SK-N-SH (cell line): ENCODE results near the gene ANKRD10. TPM values are rescaled to one million over a fixed set of nuclear protein-coding genes. Genes with fewer than 3 reads are reported as not detected.
"Not testable (repeated sequence)": the region's sequence is repeated elsewhere in the genome, so short reads cannot be mapped to it uniquely, and the experiment has no call there.

ENCODE experiments used
- CTCF ChIA-PET: fragments of 300-600, 350-600 bp; formaldehyde crosslinking; extraction: SDS; loops from one replicate; lab custom pipeline; 2021; lab: Yijun Ruan, JAX
- POLR2A ChIA-PET: fragments of 350-600 bp; sonication (Branson Sonifier 250); formaldehyde crosslinking; extraction: SDS; loops from one replicate; lab custom pipeline; 2020; ENCODE audit warnings: antibody characterized with exemption, inconsistent platforms; lab: Yijun Ruan, JAX
- DNase-seq: peaks from one replicate; pipeline ENCODE4 v3.0.0; 2012
- H2AFZ ChIP-seq: fragments of 200-600 bp; sonication (generic); 2 replicates; pipeline ENCODE4 v1.8.1; 2016; ENCODE audit warnings: antibody characterized with exemption, mild to moderate bottlenecking, low read depth
- H3F3A ChIP-seq: fragments of 200-600 bp; sonication (generic); replicated peaks from 2 replicates; pipeline ENCODE3; 2016; ENCODE audit warnings: antibody characterized with exemption, mild to moderate bottlenecking; ENCODE audit not compliant: insufficient read depth
- H3K27ac ChIP-seq, 2 experiments: fragments of 200-500 bp in 1 of 2; fragments of 200-600 bp in 1 of 2; sonication (Bioruptor generic) in 1 of 2; sonication (generic), shearing (Covaris generic) in 1 of 2; 2 replicates each; pipeline versions ENCODE4 v1.5.1 to v1.6.1; 2014 to 2016; ENCODE audit warnings: low read depth in 2 of 2, inconsistent platforms in 1 of 2, low read length in 1 of 2, mild to moderate bottlenecking in 1 of 2, mixed read lengths in 1 of 2
- H3K27me3 ChIP-seq: fragments of 200-600 bp; sonication (generic), shearing (Covaris generic); 2 replicates; pipeline ENCODE4 v1.6.1; 2016; ENCODE audit warnings: mixed run types; ENCODE audit not compliant: insufficient read depth
- H3K36me3 ChIP-seq, 2 experiments: fragments of 200-500 bp in 1 of 2; fragments of 200-600 bp in 1 of 2; sonication (Bioruptor generic) in 1 of 2; sonication (generic) in 1 of 2; replicated peaks in 1 of 2; 2 replicates each; pipeline versions ENCODE3 to v1.5.1; 2014 to 2016; ENCODE audit warnings: low read length in 1 of 2, mild to moderate bottlenecking in 1 of 2; ENCODE audit not compliant: insufficient read depth in 2 of 2, control insufficient read depth in 1 of 2
- H3K4me1 ChIP-seq, 2 experiments: fragments of 200-500 bp in 1 of 2; fragments of 200-600 bp in 1 of 2; sonication (Bioruptor generic) in 1 of 2; sonication (generic), shearing (Covaris generic) in 1 of 2; 2 replicates each; pipeline versions ENCODE4 v1.5.1 to v1.6.1; 2014 to 2016; ENCODE audit warnings: low read depth in 1 of 2, low read length in 1 of 2, mixed run types in 1 of 2; ENCODE audit not compliant: insufficient read depth in 2 of 2, control insufficient read depth in 1 of 2
- H3K4me2 ChIP-seq: fragments of 200-600 bp; sonication (generic), shearing (Covaris generic); 2 replicates; pipeline ENCODE4 v1.6.1; 2017; ENCODE audit warnings: mixed run types
- H3K4me3 ChIP-seq, 2 experiments: fragments of 200-500 bp in 1 of 2; fragments of 200-600 bp in 1 of 2; sonication (Bioruptor generic) in 1 of 2; sonication (generic), shearing (Covaris generic) in 1 of 2; 2 replicates each; pipeline versions ENCODE4 v1.5.1 to v1.8.1; 2014 to 2016; ENCODE audit warnings: low read depth in 2 of 2, inconsistent platforms in 1 of 2, low read length in 1 of 2, mild to moderate bottlenecking in 1 of 2, mixed read lengths in 1 of 2, moderate library complexity in 1 of 2
- H3K79me2 ChIP-seq: fragments of 200-600 bp; sonication (generic); 2 replicates; pipeline ENCODE4 v1.8.1; 2017; ENCODE audit warnings: mild to moderate bottlenecking; ENCODE audit not compliant: insufficient read depth
- H3K9ac ChIP-seq: fragments of 200-600 bp; sonication (generic); 2 replicates; pipeline ENCODE4 v1.6.1; 2017; ENCODE audit warnings: mixed run types
- H3K9me2 ChIP-seq: fragments of 200-600 bp; sonication (generic); 2 replicates; pipeline ENCODE4 v1.6.1; 2017; ENCODE audit warnings: mixed run types
- H3K9me3 ChIP-seq: fragments of 200-600 bp; sonication (generic); 2 replicates; pipeline ENCODE4 v1.6.1; 2017; ENCODE audit warnings: mixed run types, mild to moderate bottlenecking, moderate library complexity
- H4K20me1 ChIP-seq: fragments of 200-600 bp; sonication (generic); 2 replicates; pipeline ENCODE4 v1.6.1; 2017; ENCODE audit warnings: mild to moderate bottlenecking, mixed run types; ENCODE audit not compliant: insufficient read depth
- CTCF ChIP-seq: fragments of 200-600 bp; sonication (generic); IDR thresholded peaks from 2 replicates; pipeline ENCODE4 v1.6.1; 2017; ENCODE audit warnings: antibody characterized with exemption, mild to moderate bottlenecking, moderate library complexity
- MAX ChIP-seq: IDR thresholded peaks from 2 replicates; pipeline ENCODE4 v1.4.0; 2012; ENCODE audit warnings: low read depth
- MEF2A ChIP-seq: IDR thresholded peaks from 2 replicates; pipeline ENCODE4 v1.4.0; 2012; ENCODE audit warnings: low read depth, borderline replicate concordance
- NFIC ChIP-seq: IDR thresholded peaks from 2 replicates; pipeline ENCODE4 v1.4.0; 2012; ENCODE audit warnings: borderline replicate concordance
- REST ChIP-seq: IDR thresholded peaks from 2 replicates; pipeline ENCODE4 v1.6.1; 2012; ENCODE audit warnings: mild to moderate bottlenecking, low read depth, low read length, moderate library complexity
- RXRA ChIP-seq: IDR thresholded peaks from 2 replicates; pipeline ENCODE4 v1.4.0; 2012; ENCODE audit warnings: low read depth, mild to moderate bottlenecking, borderline replicate concordance
- USF1 ChIP-seq: IDR thresholded peaks from 2 replicates; pipeline ENCODE4 v1.4.0; 2012; ENCODE audit warnings: low read depth, borderline replicate concordance
- USF2 ChIP-seq: fragments of 150-350 bp; IDR thresholded peaks from 2 replicates; pipeline ENCODE4 v1.6.1; 2017; ENCODE audit warnings: antibody characterized with exemption, low read length, low read depth, borderline replicate concordance
- ZBTB33 ChIP-seq: IDR thresholded peaks from 2 replicates; pipeline ENCODE4 v1.4.0; 2012; ENCODE audit warnings: low read depth, borderline replicate concordance
- WGBS: methylation state at CpG from one replicate; pipeline ENCODE4 v1.1.6; 2017; ENCODE audit warnings: low lambda C conversion rate; 5-methylcytosine and 5-hydroxymethylcytosine counted together
- polyA plus RNA-seq, 3 experiments: library from polyadenylated mRNA; depleted of rRNA; stranded (reverse); fragments of >200 nt; gene quantifications; 2 replicates each; pipeline ENCODE4 v1.2.3, GENCODE V29; 2012

ANKRD10 gene
- polyA plus RNA-seq, 1 of the 3 experiments (the other 2 are of a cell fraction): 53.2 TPM

GRCh38 chr13:110957931-110958330 is 43.1 kb upstream of the ANKRD10 start:
- Histone ChIP-seq H3K4me1 (no peaks in the 10 kb centered on the region), H3K9ac (no peak overlapping the region), H3K36me3 (no peaks in the 10 kb centered on the region), H3K9me2 (no peaks in the 10 kb centered on the region), H3K9me3 (peaks cover 3% of the 10 kb centered on the region; the same call in 1 of the 2 replicates), H4K20me1 (no peaks in the 10 kb centered on the region), H3F3A (no peaks in the 10 kb centered on the region), H3K27ac (no peak overlapping the region), H3K4me2 (no peak overlapping the region), H3K79me2 (no peaks in the 10 kb centered on the region), H2AFZ (no peak overlapping the region), H3K27me3 (no peaks in the 10 kb centered on the region), H3K4me3 (no peak overlapping the region)
- DNase-seq: no peak
- CTCF ChIA-PET: interaction anchor here (1.5 kb wide), 1 partner anchor 14 kb away, joined by 4 read pairs; no protein-coding TSS in a partner anchor
- POLR2A ChIA-PET: no interaction called here
- TF ChIP-seq USF1: no peak
- TF ChIP-seq ZBTB33: no peak
- TF ChIP-seq NFIC: no peak
- TF ChIP-seq MAX: no peak
- TF ChIP-seq RXRA: no peak
- no peak for TF ChIP-seq USF2
- WGBS: 47% methylated on average over 6 of the region's 6 CpGs

GRCh38 chr13:110957181-110957884 is 42.5 kb upstream of the ANKRD10 start:
- Histone ChIP-seq H3K27ac (no peak overlapping the region), H3K27me3 (no peaks in the 10 kb centered on the region)
- no peak for TF ChIP-seq REST
- TF ChIP-seq MEF2A: no peak
- TF ChIP-seq CTCF: peak; percentile 41
- TF ChIP-seq, all 33 proteins: peak for 1
- Histone ChIP-seq H2AFZ (no peak overlapping the region), H3K9ac (no peak overlapping the region), H4K20me1 (no peaks in the 10 kb centered on the region), H3K36me3 (no peaks in the 10 kb centered on the region), H3K4me1 (no peaks in the 10 kb centered on the region), H3K9me2 (no peaks in the 10 kb centered on the region), H3K4me2 (no peak overlapping the region), H3K4me3 (no peak overlapping the region), H3K79me2 (no peaks in the 10 kb centered on the region), H3K9me3 (peaks cover 3% of the 10 kb centered on the region; the same call in 1 of the 2 replicates), H3F3A (no peaks in the 10 kb centered on the region)
- POLR2A ChIA-PET: no interaction called here
- 67% methylated on average over 10 of the region's 10 CpGs for WGBS
- DNase-seq: no peak
- CTCF ChIA-PET: interaction anchor here (1.5 kb wide), 1 partner anchor 15 kb away, joined by 4 read pairs; no protein-coding TSS in a partner anchor

GRCh38 chr13:110956216-110956615 is 41.3 kb upstream of the ANKRD10 start:
- DNase-seq, H3K4me3 ChIP-seq, H3F3A ChIP-seq, H4K20me1 ChIP-seq, CTCF ChIA-PET, H3K79me2 ChIP-seq, H3K36me3 ChIP-seq, H3K27me3 ChIP-seq, H3K9me2 ChIP-seq, H3K9me3 ChIP-seq, H2AFZ ChIP-seq, H3K27ac ChIP-seq, H3K4me1 ChIP-seq, H3K4me2 ChIP-seq, H3K9ac ChIP-seq, POLR2A ChIA-PET: not testable (repeated sequence)
- WGBS: 83% methylated on average over 10 of the region's 12 CpGs
